WI38 (cell line): Measurements from ENCODE around the gene ZNF598.
A peak's percentile ranks its signal among the peaks of the same experiment; 100 is the strongest.

Experiments used
- H3K4me3 ChIP-seq: 2 replicates; pipeline ENCODE4 v1.5.1; 2011; ENCODE audit warnings: low read depth, mild to moderate bottlenecking, control low read depth, low read length
- CTCF ChIP-seq: IDR thresholded peaks from 2 replicates; pipeline ENCODE4 v1.5.1; 2012; ENCODE audit warnings: low read depth, mild to moderate bottlenecking, control low read depth, low read length

The ZNF598 gene

GRCh38 chr16:1991588-1991947 is 18.1 kb downstream of the ZNF598 start:
- H3K4me3 ChIP-seq, result 0 out of 2 replicates have a peak overlapping the region, but pooled peaks have one; percentile 10
- TF ChIP-seq CTCF, result no peak

GRCh38 chr16:1991135-1991551 is 18.5 kb downstream of the ZNF598 start:
- H3K4me3 ChIP-seq, result no peak overlapping the region
- TF ChIP-seq CTCF, result no peak

GRCh38 chr16:1990351-1991134 is 19.1 kb downstream of the ZNF598 start:
- H3K4me3 ChIP-seq, result peak overlapping the region; percentile 17
- TF ChIP-seq CTCF, result no peak

GRCh38 chr16:1990101-1990350 is 19.6 kb downstream of the ZNF598 start:
- TF ChIP-seq CTCF, result no peak
- peak overlapping the region; percentile 10; the same call in 1 of the 2 replicates for H3K4me3 ChIP-seq

- no peak for TF ChIP-seq CTCF
- peak within 1 kb of the TSS; percentile 17 for H3K4me3 ChIP-seq
Observed at GRCh38 chr16:1989209-1990100, 20.2 kb downstream of the ZNF598 start, which contains the start of gene SYNGR3. TSS of gene SYNGR3 (plus strand) at chr16:1989970. CDS start at chr16:1990103, 133 bp downstream.

GRCh38 chr16:1987198-1987597 is 22.4 kb downstream of the ZNF598 start:
- TF ChIP-seq CTCF, result no peak
- H3K4me3 ChIP-seq, result no peak overlapping the region

- TF ChIP-seq CTCF, result no peak
- no peak overlapping the region for H3K4me3 ChIP-seq
Observed at GRCh38 chr16:1985466-1986150, 24.0 kb downstream of the ZNF598 start.
